ENCODE results near the gene AGBL1.
A peak's percentile ranks its signal among the peaks of the same experiment; 100 is the strongest.

AGBL1 gene

DNA sequence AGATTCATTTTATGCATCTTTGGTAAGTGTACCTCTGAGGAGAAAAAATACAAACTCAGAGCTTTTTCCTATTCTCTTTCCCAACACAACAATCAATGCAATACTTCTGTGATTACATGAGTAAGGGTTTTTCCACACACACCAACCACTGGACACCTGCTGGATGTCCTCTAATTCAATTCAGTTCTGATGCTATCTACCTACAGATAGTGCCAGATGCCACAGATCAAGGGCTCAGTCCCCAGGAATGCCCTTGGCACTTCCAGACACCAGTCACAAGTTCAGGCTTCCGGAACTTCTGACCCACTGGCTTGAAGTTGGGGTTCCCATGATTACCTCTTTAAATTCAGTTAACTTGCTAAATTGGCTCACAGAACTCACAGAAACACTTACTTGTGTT lies 511.5 kb downstream of the AGBL1 start:
- H2BK5ac ChIP-seq (ENCODE audit: low read depth, low read length, poor library complexity, severe bottlenecking) = no peak overlapping the region
- no peak for DNase-seq
- H3K23ac ChIP-seq (ENCODE audit: low read length in 2 of 2) = peak overlapping the region in 1 of 2 experiments; percentile 46
- H3K4me3 ChIP-seq (ENCODE audit: insufficient read depth in 1 of 2, low read depth in 1 of 2, low read length in 2 of 2) = no peak overlapping the region
- no peak overlapping the region for H3K18ac ChIP-seq (ENCODE audit: low read depth in 1 of 2, low read length in 2 of 2)
- H4K8ac ChIP-seq (ENCODE audit: low read length) = no peak overlapping the region
- no peak overlapping the region for H4K91ac ChIP-seq (ENCODE audit: low read length)
- no peak overlapping the region for H3K4me2 ChIP-seq (ENCODE audit: low read length, poor library complexity, severe bottlenecking)
- no peaks in the 10 kb centered on the region for H3K36me3 ChIP-seq (ENCODE audit: control insufficient read depth in 1 of 2, insufficient read depth in 2 of 2, low read depth in 1 of 2, low read length in 2 of 2)
- peaks cover 11% of the 10 kb centered on the region for H3K9me3 ChIP-seq (ENCODE audit: control insufficient read depth, low read length)
- no peak overlapping the region for H2AK5ac ChIP-seq (ENCODE audit: low read length, severe bottlenecking)
- WGBS = 100% methylated on average over 1 of the region's 1 CpG
- H3K4ac ChIP-seq (ENCODE audit: low read depth in 1 of 2, low read length in 2 of 2) = no peak overlapping the region
- H3K79me1 ChIP-seq (replicated peaks; ENCODE audit: low read length, poor library complexity, severe bottlenecking) = no peaks in the 10 kb centered on the region
- no peak overlapping the region for H3K9ac ChIP-seq (ENCODE audit: low read length)
- H2BK12ac ChIP-seq (ENCODE audit: low read length in 2 of 2) = no peak overlapping the region
- no peak overlapping the region for H3K27ac ChIP-seq (ENCODE audit: low read length, poor library complexity, severe bottlenecking)
- H2AFZ ChIP-seq (ENCODE audit: low read depth, low read length) = no peak overlapping the region
- no peaks in the 10 kb centered on the region for H3K4me1 ChIP-seq (ENCODE audit: control insufficient read depth, insufficient read depth, low read depth, low read length)
- no peak overlapping the region for H2BK15ac ChIP-seq (ENCODE audit: low read depth, poor library complexity, severe bottlenecking)
- H2BK120ac ChIP-seq (ENCODE audit: low read depth, low read length) = no peak overlapping the region
- no peaks in the 10 kb centered on the region for H3K27me3 ChIP-seq (ENCODE audit: control insufficient read depth in 1 of 2, insufficient read depth in 1 of 2, low read length in 2 of 2)
- no peak overlapping the region for H3K14ac ChIP-seq (ENCODE audit: low read length in 2 of 2)

- Histone ChIP-seq H3K27ac (ENCODE audit: low read length, poor library complexity, severe bottlenecking) (no peak overlapping the region), H3K9ac (ENCODE audit: low read length) (no peak overlapping the region), H2BK15ac (ENCODE audit: low read depth, poor library complexity, severe bottlenecking) (no peak overlapping the region), H3K23ac (ENCODE audit: low read length in 2 of 2) (no peak overlapping the region), H3K36me3 (ENCODE audit: control insufficient read depth in 1 of 2, insufficient read depth in 2 of 2, low read depth in 1 of 2, low read length in 2 of 2) (no peaks in the 10 kb centered on the region), H3K9me3 (ENCODE audit: control insufficient read depth, low read length) (peaks cover 15% of the 10 kb centered on the region), H3K4me2 (ENCODE audit: low read length, poor library complexity, severe bottlenecking) (no peak overlapping the region), H3K14ac (ENCODE audit: low read length in 2 of 2) (peak overlapping the region in 1 of 2 experiments; percentile 55), H2AK5ac (ENCODE audit: low read length, severe bottlenecking) (no peak overlapping the region), H4K8ac (ENCODE audit: low read length) (no peak overlapping the region), H2BK120ac (ENCODE audit: low read depth, low read length) (no peak overlapping the region), H3K4ac (ENCODE audit: low read depth in 1 of 2, low read length in 2 of 2) (no peak overlapping the region), H3K4me3 (ENCODE audit: insufficient read depth in 1 of 2, low read depth in 1 of 2, low read length in 2 of 2) (peak overlapping the region in 1 of 2 experiments; percentile 36), H2BK5ac (ENCODE audit: low read depth, low read length, poor library complexity, severe bottlenecking) (no peak overlapping the region), H3K79me1 (replicated peaks; ENCODE audit: low read length, poor library complexity, severe bottlenecking) (no peaks in the 10 kb centered on the region), H2BK12ac (ENCODE audit: low read length in 2 of 2) (no peak overlapping the region), H3K4me1 (ENCODE audit: control insufficient read depth, insufficient read depth, low read depth, low read length) (no peaks in the 10 kb centered on the region), H3K27me3 (ENCODE audit: control insufficient read depth in 1 of 2, insufficient read depth in 1 of 2, low read length in 2 of 2) (no peaks in the 10 kb centered on the region), H3K18ac (ENCODE audit: low read depth in 1 of 2, low read length in 2 of 2) (no peak overlapping the region), H2AFZ (ENCODE audit: low read depth, low read length) (no peak overlapping the region), H4K91ac (ENCODE audit: low read length) (no peak overlapping the region)
- WGBS = 80% methylated on average over 9 of the region's 9 CpGs
- no peak for DNase-seq
Measured at GRCh38 chr15:86591994-86592735, 512.5 kb downstream of the AGBL1 start.

GRCh38 chr15:86595741-86596140 lies 516.1 kb downstream of the AGBL1 start:
- WGBS = 32% methylated on average over 1 of the region's 1 CpG
- no peak for DNase-seq
- Histone ChIP-seq H3K79me1 (replicated peaks; ENCODE audit: low read length, poor library complexity, severe bottlenecking) (no peaks in the 10 kb centered on the region), H4K91ac (ENCODE audit: low read length) (no peak overlapping the region), H3K4me1 (ENCODE audit: control insufficient read depth, insufficient read depth, low read depth, low read length) (no peaks in the 10 kb centered on the region), H3K23ac (ENCODE audit: low read length in 2 of 2) (no peak overlapping the region), H3K18ac (ENCODE audit: low read depth in 1 of 2, low read length in 2 of 2) (no peak overlapping the region), H3K9ac (ENCODE audit: low read length) (no peak overlapping the region), H3K4me3 (ENCODE audit: insufficient read depth in 1 of 2, low read depth in 1 of 2, low read length in 2 of 2) (no peak overlapping the region), H3K14ac (ENCODE audit: low read length in 2 of 2) (no peak overlapping the region), H2BK5ac (ENCODE audit: low read depth, low read length, poor library complexity, severe bottlenecking) (no peak overlapping the region), H4K8ac (ENCODE audit: low read length) (no peak overlapping the region), H3K27me3 (ENCODE audit: control insufficient read depth in 1 of 2, insufficient read depth in 1 of 2, low read length in 2 of 2) (no peaks in the 10 kb centered on the region), H2AK5ac (ENCODE audit: low read length, severe bottlenecking) (no peak overlapping the region), H2BK120ac (ENCODE audit: low read depth, low read length) (no peak overlapping the region), H2BK12ac (ENCODE audit: low read length in 2 of 2) (no peak overlapping the region), H3K36me3 (ENCODE audit: control insufficient read depth in 1 of 2, insufficient read depth in 2 of 2, low read depth in 1 of 2, low read length in 2 of 2) (no peaks in the 10 kb centered on the region), H2BK15ac (ENCODE audit: low read depth, poor library complexity, severe bottlenecking) (no peak overlapping the region), H3K9me3 (ENCODE audit: control insufficient read depth, low read length) (peaks cover 15% of the 10 kb centered on the region), H2AFZ (ENCODE audit: low read depth, low read length) (no peak overlapping the region), H3K4ac (ENCODE audit: low read depth in 1 of 2, low read length in 2 of 2) (no peak overlapping the region), H3K4me2 (ENCODE audit: low read length, poor library complexity, severe bottlenecking) (no peak overlapping the region), H3K27ac (ENCODE audit: low read length, poor library complexity, severe bottlenecking) (no peak overlapping the region)

DNA sequence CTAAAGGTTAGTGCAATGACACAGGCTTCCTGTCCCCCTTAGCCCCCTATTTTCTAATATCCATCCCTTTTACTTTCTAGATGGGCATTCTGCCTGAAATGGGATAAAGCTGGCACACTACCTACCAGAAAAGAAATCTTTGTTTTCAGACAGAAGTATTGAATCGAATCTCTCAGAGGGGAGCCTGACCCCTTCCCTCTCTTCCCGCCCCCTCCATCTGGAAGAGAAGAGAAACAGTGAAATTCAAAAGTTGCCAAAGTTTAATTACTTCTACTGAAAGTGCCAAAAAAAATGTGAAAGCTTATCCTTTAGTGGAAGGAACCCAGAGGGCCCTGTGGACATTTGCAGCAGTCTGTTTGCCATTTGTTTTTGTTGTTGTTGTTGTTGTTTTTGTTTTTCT lies 523.8 kb downstream of the AGBL1 start:
- no peak overlapping the region for H3K4me3 ChIP-seq (ENCODE audit: insufficient read depth in 1 of 2, low read depth in 1 of 2, low read length in 2 of 2)
- H2BK12ac ChIP-seq (ENCODE audit: low read length in 2 of 2) = no peak overlapping the region
- H4K8ac ChIP-seq (ENCODE audit: low read length) = no peak overlapping the region
- no peak for DNase-seq
- H2BK15ac ChIP-seq (ENCODE audit: low read depth, poor library complexity, severe bottlenecking) = no peak overlapping the region
- no peak overlapping the region for H3K23ac ChIP-seq (ENCODE audit: low read length in 2 of 2)
- H3K9ac ChIP-seq (ENCODE audit: low read length) = no peak overlapping the region
- H3K9me3 ChIP-seq (ENCODE audit: control insufficient read depth, low read length) = no peaks in the 10 kb centered on the region
- no peak overlapping the region for H4K91ac ChIP-seq (ENCODE audit: low read length)
- H3K27me3 ChIP-seq (ENCODE audit: control insufficient read depth in 1 of 2, insufficient read depth in 1 of 2, low read length in 2 of 2) = peaks cover 0 to 3% of the 10 kb centered on the region in 2 experiments
- no peaks in the 10 kb centered on the region for H3K79me1 ChIP-seq (replicated peaks; ENCODE audit: low read length, poor library complexity, severe bottlenecking)
- H3K4me1 ChIP-seq (ENCODE audit: control insufficient read depth, insufficient read depth, low read depth, low read length) = no peaks in the 10 kb centered on the region
- no peaks in the 10 kb centered on the region for H3K36me3 ChIP-seq (ENCODE audit: control insufficient read depth in 1 of 2, insufficient read depth in 2 of 2, low read depth in 1 of 2, low read length in 2 of 2)
- no peak overlapping the region for H2BK120ac ChIP-seq (ENCODE audit: low read depth, low read length)
- no peak overlapping the region for H3K27ac ChIP-seq (ENCODE audit: low read length, poor library complexity, severe bottlenecking)
- H2AK5ac ChIP-seq (ENCODE audit: low read length, severe bottlenecking) = no peak overlapping the region
- no peak overlapping the region for H2BK5ac ChIP-seq (ENCODE audit: low read depth, low read length, poor library complexity, severe bottlenecking)
- 80% methylated on average over 1 of the region's 2 CpGs for WGBS
- no peak overlapping the region for H3K18ac ChIP-seq (ENCODE audit: low read depth in 1 of 2, low read length in 2 of 2)
- H2AFZ ChIP-seq (ENCODE audit: low read depth, low read length) = no peak overlapping the region
- no peak overlapping the region for H3K4ac ChIP-seq (ENCODE audit: low read depth in 1 of 2, low read length in 2 of 2)
- H3K14ac ChIP-seq (ENCODE audit: low read length in 2 of 2) = no peak overlapping the region
- no peak overlapping the region for H3K4me2 ChIP-seq (ENCODE audit: low read length, poor library complexity, severe bottlenecking)

Data from mesenchymal stem cell (in vitro differentiated cells and primary cell).